ENCODE data around the gene SNX9. TPM values are rescaled to one million over a fixed set of nuclear protein-coding genes. Genes with fewer than 3 reads are reported as not detected.

SNX9 gene
- total and polyA plus RNA-seq, 2 of the 8 experiments (the other 6 are each of a cell fraction or from before 2014, with no cell fraction given): 11.8 to 23.2 TPM

- FAIRE-seq: no peak
- Histone ChIP-seq H3K4me3 (ENCODE audit: extremely low read depth in 1 of 4, insufficient read depth in 2 of 4, low read depth in 3 of 4, low read length in 4 of 4) (no peak overlapping the region), H3K36me3 (ENCODE audit: control insufficient read depth in 2 of 4, insufficient read depth in 4 of 4, low read length in 3 of 4) (no peaks in the 10 kb centered on the region), H2BK12ac (ENCODE audit: low read depth, low read length) (no peak overlapping the region), H3K27ac (ENCODE audit: low read depth, low read length) (no peak overlapping the region), H3K4me2 (ENCODE audit: insufficient read depth in 1 of 2, low read depth in 2 of 2, low read length in 2 of 2) (no peak overlapping the region), H2BK15ac (ENCODE audit: low read length) (no peak overlapping the region), H3K9ac (replicated peaks in 1 of 4; ENCODE audit: extremely low read depth in 1 of 4, low read depth in 3 of 4, low read length in 3 of 4) (no peak overlapping the region), H4K20me1 (replicated peaks in 1 of 2; ENCODE audit: control insufficient read depth in 1 of 2, insufficient read depth in 2 of 2, low read length in 2 of 2) (no peaks in the 10 kb centered on the region), H4K8ac (ENCODE audit: extremely low read depth, insufficient read depth, low read length) (no peak overlapping the region; the same call in 1 of the 2 replicates), H3K23ac (ENCODE audit: insufficient read length) (no peak overlapping the region), H2BK20ac (ENCODE audit: low read length) (peak overlapping the region; percentile 82; the same call in 1 of the 2 replicates), H3K14ac (ENCODE audit: insufficient read length) (no peak overlapping the region), H4K5ac (ENCODE audit: insufficient read length, low read depth, low read length) (no peak overlapping the region), H2BK120ac (replicated peaks; ENCODE audit: low read depth, low read length) (no peak overlapping the region), H2BK5ac (ENCODE audit: low read depth, low read length) (no peak overlapping the region), H3K4ac (replicated peaks; ENCODE audit: insufficient read length, low read depth, low read length) (no peak overlapping the region), H4K91ac (replicated peaks; ENCODE audit: insufficient read length, low read length) (no peak overlapping the region), H3K79me2 (ENCODE audit: control insufficient read depth in 1 of 2, insufficient read depth in 2 of 2, low read length in 2 of 2) (no peaks in the 10 kb centered on the region), H2AFZ (ENCODE audit: low read length) (peak overlapping the region; percentile 43; the same call in 1 of the 2 replicates), H3K4me1 (replicated peaks in 1 of 4; ENCODE audit: control insufficient read depth in 3 of 4, insufficient read depth in 4 of 4, low read length in 3 of 4) (no peaks in the 10 kb centered on the region), H3K18ac (ENCODE audit: extremely low read depth, low read length) (no peak overlapping the region), H3K56ac (replicated peaks; ENCODE audit: insufficient read length, low read depth, low read length) (no peak overlapping the region), H3K23me2 (ENCODE audit: low read depth, low read length) (no peaks in the 10 kb centered on the region), H2AK5ac (ENCODE audit: low read depth, low read length) (no peak overlapping the region), H3K27me3 (replicated peaks in 1 of 4; ENCODE audit: control insufficient read depth in 3 of 4, extremely low read depth in 1 of 4, insufficient read depth in 3 of 4, low read length in 3 of 4) (no peaks in the 10 kb centered on the region), H3K79me1 (ENCODE audit: low read depth, low read length) (no peaks in the 10 kb centered on the region), H3K9me3 (ENCODE audit: insufficient read depth in 2 of 2, low read depth in 1 of 2, low read length in 1 of 2) (no peaks in the 10 kb centered on the region; a peak in 1 of 4 replicates)
- 94% methylated on average over 5 of the region's 5 CpGs; no CpG with 5 or more reads in 1 of the 2 experiments for WGBS, 2 experiments (ENCODE audit: extremely low coverage in 1 of 2, insufficient coverage in 1 of 2, insufficient read length in 1 of 2, insufficient replicate concordance in 2 of 2, low coverage in 1 of 2, low lambda C conversion rate in 2 of 2, missing lambda C conversion rate in 1 of 2)
- TF ChIP-seq EGR1 (IDR thresholded peaks at IDR 0.05; ENCODE audit: borderline replicate concordance, low read depth, low read length): peak; percentile 61; the same call in 1 of the 2 replicates
- no peak for TF ChIP-seq NANOG (IDR thresholded peaks at IDR 0.05; ENCODE audit: insufficient read depth, low read depth, low read length, poor library complexity, severe bottlenecking)
- TF ChIP-seq, protein P1, sequence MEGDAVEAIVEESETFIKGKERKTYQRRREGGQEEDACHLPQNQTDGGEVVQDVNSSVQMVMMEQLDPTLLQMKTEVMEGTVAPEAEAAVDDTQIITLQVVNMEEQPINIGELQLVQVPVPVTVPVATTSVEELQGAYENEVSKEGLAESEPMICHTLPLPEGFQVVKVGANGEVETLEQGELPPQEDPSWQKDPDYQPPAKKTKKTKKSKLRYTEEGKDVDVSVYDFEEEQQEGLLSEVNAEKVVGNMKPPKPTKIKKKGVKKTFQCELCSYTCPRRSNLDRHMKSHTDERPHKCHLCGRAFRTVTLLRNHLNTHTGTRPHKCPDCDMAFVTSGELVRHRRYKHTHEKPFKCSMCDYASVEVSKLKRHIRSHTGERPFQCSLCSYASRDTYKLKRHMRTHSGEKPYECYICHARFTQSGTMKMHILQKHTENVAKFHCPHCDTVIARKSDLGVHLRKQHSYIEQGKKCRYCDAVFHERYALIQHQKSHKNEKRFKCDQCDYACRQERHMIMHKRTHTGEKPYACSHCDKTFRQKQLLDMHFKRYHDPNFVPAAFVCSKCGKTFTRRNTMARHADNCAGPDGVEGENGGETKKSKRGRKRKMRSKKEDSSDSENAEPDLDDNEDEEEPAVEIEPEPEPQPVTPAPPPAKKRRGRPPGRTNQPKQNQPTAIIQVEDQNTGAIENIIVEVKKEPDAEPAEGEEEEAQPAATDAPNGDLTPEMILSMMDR (IDR thresholded peaks at IDR 0.05; ENCODE audit: control extremely low read depth in 1 of 3, insufficient read depth in 1 of 3, low read depth in 1 of 3, low read length in 3 of 3): no peak
- no peak for TF ChIP-seq PHF8 (conservative IDR thresholded peaks at IDR 0.05; ENCODE audit: low read depth, low read length)
- POLR2A ChIA-PET (ENCODE audit: partially characterized antibody): no interaction called here
- DNase-seq (ENCODE audit: low read depth in 1 of 2, low spot score in 2 of 2): no peak
- CTCF ChIA-PET (ENCODE audit: partially characterized antibody): interaction anchor here (0.9 to 1.2 kb wide), 2 partner anchors 9 to 60 kb away, joined by 3 read pairs; no protein-coding TSS in a partner anchor
Observed at GRCh38 chr6:157813191-157813590, 9.9 kb upstream of the SNX9 start.

All from H1 (cell line).